ENCODE results near the gene CLPSL2.
A peak's percentile ranks its signal among the peaks of the same experiment; 100 is the strongest.

Gene CLPSL2

GRCh38 chr6:35737413-35738211, 38.8 kb upstream of the CLPSL2 start:
- ATAC-seq (peak; percentile 78), DNase-seq (peak in 1 of 2 donors; percentile 25)
- Mint-ChIP-seq H3K9me3 (no peaks in the 10 kb centered on the region), H3K4me1 (peaks cover 45% of the 10 kb centered on the region), H3K27ac (peak overlapping the region in 1 of 2 donors; percentile 89), H3K4me3 (peak overlapping the region; percentile 50 to 55), H3K27me3 (no peaks in the 10 kb centered on the region)

GRCh38 chr6:35739645-35740524, 36.5 kb upstream of the CLPSL2 start:
- DNase-seq (no peak), ATAC-seq (no peak)
- no peak overlapping the region for H3K27ac Mint-ChIP-seq
- H3K4me3 Mint-ChIP-seq: no peak overlapping the region
- peaks cover 31% of the 10 kb centered on the region for H3K4me1 Mint-ChIP-seq
- no peaks in the 10 kb centered on the region for H3K9me3 Mint-ChIP-seq
- no peaks in the 10 kb centered on the region for H3K27me3 Mint-ChIP-seq

- no peaks in the 10 kb centered on the region for H3K27me3 Mint-ChIP-seq
- DNase-seq (no peak), ATAC-seq (no peak)
- peaks cover 5 to 6% of the 10 kb centered on the region in 2 donors for H3K9me3 Mint-ChIP-seq
- H3K4me1 Mint-ChIP-seq: peaks cover 1% of the 10 kb centered on the region
- H3K4me3 Mint-ChIP-seq: no peak overlapping the region
- no peak overlapping the region for H3K27ac Mint-ChIP-seq
Measured at GRCh38 chr6:35742842-35743241, 33.6 kb upstream of the CLPSL2 start.

- Mint-ChIP-seq H3K4me3 (no peak overlapping the region), H3K4me1 (no peaks in the 10 kb centered on the region), H3K27ac (no peak overlapping the region), H3K27me3 (no peaks in the 10 kb centered on the region), H3K9me3 (peaks cover 6 to 7% of the 10 kb centered on the region in 2 donors)
- DNase-seq: no peak
- no peak for ATAC-seq
Measured at GRCh38 chr6:35745509-35745908, 30.9 kb upstream of the CLPSL2 start.

- no peaks in the 10 kb centered on the region for H3K4me1 Mint-ChIP-seq
Measured at GRCh38 chr6:35746516-35746915, 29.9 kb upstream of the CLPSL2 start.

GRCh38 chr6:35747877-35748276, 28.5 kb upstream of the CLPSL2 start:
- Mint-ChIP-seq H3K27ac (no peak overlapping the region), H3K9me3 (peaks cover 6 to 7% of the 10 kb centered on the region in 2 donors), H3K4me3 (no peak overlapping the region), H3K27me3 (no peaks in the 10 kb centered on the region), H3K4me1 (peaks cover 5% of the 10 kb centered on the region)
- DNase-seq: no peak
- ATAC-seq: no peak

More at GRCh38 chr6:35746516-35746915, 29.9 kb upstream of the CLPSL2 start:
- Mint-ChIP-seq H3K27ac (no peak overlapping the region), H3K9me3 (peaks cover 6 to 7% of the 10 kb centered on the region in 2 donors), H3K27me3 (no peaks in the 10 kb centered on the region), H3K4me3 (no peak overlapping the region)
- ATAC-seq (no peak), DNase-seq (no peak)

- Mint-ChIP-seq H3K4me3 (no peak overlapping the region), H3K4me1 (peaks cover 5% of the 10 kb centered on the region), H3K27ac (no peak overlapping the region), H3K9me3 (peaks cover 6 to 7% of the 10 kb centered on the region in 2 donors), H3K27me3 (no peaks in the 10 kb centered on the region)
- DNase-seq (no peak), ATAC-seq (no peak)
Measured at GRCh38 chr6:35750557-35750956, 25.8 kb upstream of the CLPSL2 start.

- no peak for DNase-seq
- H3K27ac Mint-ChIP-seq: no peak overlapping the region
- no peak overlapping the region for H3K4me3 Mint-ChIP-seq
- no peaks in the 10 kb centered on the region for H3K27me3 Mint-ChIP-seq
- ATAC-seq: peak; percentile 83
- peaks cover 6 to 7% of the 10 kb centered on the region in 2 donors for H3K9me3 Mint-ChIP-seq
- H3K4me1 Mint-ChIP-seq: peaks cover 5% of the 10 kb centered on the region
Measured at GRCh38 chr6:35751594-35751993, 24.8 kb upstream of the CLPSL2 start.

GRCh38 chr6:35752330-35752729, 24.1 kb upstream of the CLPSL2 start:
- Mint-ChIP-seq H3K27ac (no peak overlapping the region), H3K9me3 (peaks cover 6% of the 10 kb centered on the region in 2 donors), H3K27me3 (peaks cover 4% of the 10 kb centered on the region), H3K4me3 (no peak overlapping the region), H3K4me1 (peaks cover 5% of the 10 kb centered on the region)
- ATAC-seq (no peak), DNase-seq (no peak)

GRCh38 chr6:35754452-35755277, 21.7 kb upstream of the CLPSL2 start:
- Mint-ChIP-seq H3K27me3 (peaks cover 21% of the 10 kb centered on the region), H3K27ac (no peak overlapping the region), H3K4me1 (peaks cover 5% of the 10 kb centered on the region), H3K9me3 (no peaks in the 10 kb centered on the region), H3K4me3 (no peak overlapping the region)
- no peak for ATAC-seq
- no peak for DNase-seq

- Mint-ChIP-seq H3K9me3 (no peaks in the 10 kb centered on the region), H3K4me3 (no peak overlapping the region), H3K27me3 (peaks cover 28% of the 10 kb centered on the region), H3K27ac (no peak overlapping the region), H3K4me1 (peaks cover 5% of the 10 kb centered on the region)
- DNase-seq (no peak), ATAC-seq (no peak)
Measured at GRCh38 chr6:35755278-35755924, 21.0 kb upstream of the CLPSL2 start.

GRCh38 chr6:35757456-35758123, 18.8 kb upstream of the CLPSL2 start:
- ATAC-seq: no peak
- H3K9me3 Mint-ChIP-seq: no peaks in the 10 kb centered on the region
- no peak for DNase-seq

GRCh38 chr6:35759426-35759825, 17.0 kb upstream of the CLPSL2 start:
- no peak overlapping the region for H3K27ac Mint-ChIP-seq
- no peak for ATAC-seq
- peaks cover 6% of the 10 kb centered on the region for H3K4me1 Mint-ChIP-seq
- no peak overlapping the region for H3K4me3 Mint-ChIP-seq
- DNase-seq: no peak
- H3K27me3 Mint-ChIP-seq: peaks cover 67% of the 10 kb centered on the region
- H3K9me3 Mint-ChIP-seq: no peaks in the 10 kb centered on the region

More at GRCh38 chr6:35757456-35758123, 18.8 kb upstream of the CLPSL2 start:
- H3K4me3 Mint-ChIP-seq: no peak overlapping the region
- H3K27ac Mint-ChIP-seq: no peak overlapping the region
- peaks cover 49% of the 10 kb centered on the region for H3K27me3 Mint-ChIP-seq
- no peaks in the 10 kb centered on the region for H3K4me1 Mint-ChIP-seq

GRCh38 chr6:35765739-35766138, 10.7 kb upstream of the CLPSL2 start:
- H3K27ac Mint-ChIP-seq: no peak overlapping the region
- H3K4me1 Mint-ChIP-seq: peaks cover 6% of the 10 kb centered on the region
- ATAC-seq: no peak
- DNase-seq: no peak
- peaks cover 49% of the 10 kb centered on the region for H3K27me3 Mint-ChIP-seq
- H3K4me3 Mint-ChIP-seq: no peak overlapping the region
- H3K9me3 Mint-ChIP-seq: no peaks in the 10 kb centered on the region
